T47D (cell line): Measurements from ENCODE around the gene FAM20A.

Experiments used
- DNase-seq, 2 experiments: peaks; one replicate each; pipeline versions ENCODE4 v3.0.0 to v3.0.0-alpha.2; 2011 to 2012; ENCODE audit warnings: low read depth in 1 of 2, low spot score in 1 of 2
- JUND ChIP-seq: IDR thresholded peaks from 2 replicates; pipeline ENCODE4 v1.6.1; 2012; ENCODE audit warnings: low read depth
- in situ Hi-C: cut with HindIII; loops from 2 replicates; pipeline ENCODE4 v1.10.0; 2016; ENCODE audit warnings: low sequenced_read_pairs, low pct_unique_long_range_greater_than_20kb

The FAM20A gene

DNA sequence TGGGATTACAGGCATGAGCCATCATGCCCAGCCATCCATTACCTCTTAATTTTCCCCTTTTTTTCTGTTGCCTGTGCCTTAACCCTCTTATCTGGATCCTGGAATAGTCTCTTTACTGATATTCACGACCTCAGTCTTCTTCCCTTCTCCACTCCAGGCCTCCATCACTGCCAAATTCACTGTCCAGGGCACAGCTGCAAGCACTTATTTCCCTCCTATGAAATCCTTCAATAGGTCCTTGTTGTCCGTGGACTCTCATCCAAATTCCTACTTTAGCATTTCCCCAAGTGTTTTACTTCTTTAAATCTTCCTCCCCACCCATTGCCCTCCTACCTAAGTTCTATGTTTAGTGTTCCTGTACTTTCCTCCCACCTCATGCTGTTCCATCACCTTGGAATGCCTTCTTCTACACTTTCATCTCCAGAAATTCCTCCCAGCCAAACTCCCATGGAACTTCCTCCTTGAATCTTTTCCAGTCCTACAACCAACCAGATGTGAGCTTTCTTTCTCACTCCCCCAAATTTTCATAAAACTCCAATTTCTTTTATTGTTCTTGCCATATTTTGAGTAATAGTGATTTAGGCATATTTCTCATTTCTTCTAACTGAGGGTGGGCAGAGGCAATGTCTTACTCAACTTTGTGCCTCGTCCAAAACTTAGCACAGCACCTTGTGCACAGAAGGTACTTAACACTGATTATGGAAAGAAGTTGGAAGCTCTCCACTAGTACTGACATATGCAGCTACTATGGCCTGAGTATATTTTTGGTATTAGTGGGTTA, 35.3 kb downstream of the FAM20A start:
- TF ChIP-seq JUND: no peak
- in situ Hi-C loops: no loop called here
- DNase-seq: no peak

DNA sequence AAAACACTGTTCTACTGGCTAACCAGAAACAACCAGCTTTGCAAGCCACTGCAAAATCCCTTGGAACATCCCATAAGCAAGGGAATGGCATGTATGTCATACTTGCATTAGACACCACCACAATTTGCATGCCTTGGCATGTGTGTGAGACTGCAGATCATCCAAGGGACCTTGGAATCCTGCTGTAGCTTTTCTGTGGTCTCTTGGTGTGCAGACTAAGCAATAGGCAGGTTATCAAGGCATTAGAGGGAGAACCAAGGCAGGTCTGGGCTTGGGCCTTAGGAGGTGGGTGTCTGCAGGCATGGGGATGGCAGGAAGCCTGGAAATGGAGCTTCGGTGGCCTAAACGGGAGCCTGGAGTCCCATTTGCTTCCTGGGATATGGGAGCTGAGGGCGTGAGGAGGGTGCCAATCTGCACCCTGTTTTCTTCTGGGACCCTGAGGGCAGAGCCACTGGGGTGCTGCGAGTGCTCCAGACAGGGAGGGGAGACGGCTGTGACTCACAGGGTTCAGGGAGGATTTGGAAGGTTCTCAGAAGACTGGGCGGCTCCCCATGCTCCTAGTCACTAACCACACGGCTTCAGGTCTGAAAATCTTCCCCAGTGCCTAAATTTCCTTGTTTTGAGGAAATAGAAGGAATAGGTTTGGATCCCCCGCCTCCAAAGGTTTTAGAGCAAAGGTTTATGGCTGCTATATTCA, 36.6 kb downstream of the FAM20A start:
- no peak for TF ChIP-seq JUND
- in situ Hi-C loops: no loop called here
- DNase-seq: no peak

DNA sequence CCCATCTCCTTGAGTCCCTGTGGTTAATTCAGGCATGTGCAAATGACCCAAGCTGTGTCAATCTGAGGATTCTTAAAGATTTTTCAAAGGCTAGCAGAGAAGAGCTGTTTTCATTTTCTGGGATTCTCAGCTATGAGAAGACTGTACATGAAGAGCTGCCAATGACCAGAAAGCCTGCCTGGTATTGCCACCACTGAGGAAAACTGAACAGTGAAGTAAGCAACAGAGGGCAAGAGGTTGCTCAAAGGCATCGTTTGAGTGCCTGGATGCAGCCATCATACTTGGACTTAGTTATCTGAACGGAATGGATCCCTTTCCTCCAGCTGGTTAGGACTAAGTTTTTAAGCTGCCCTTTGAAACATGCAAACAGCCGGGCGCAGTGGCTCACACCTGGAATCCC, 38.4 kb downstream of the FAM20A start:
- DNase-seq: no peak
- no peak for TF ChIP-seq JUND
- in situ Hi-C loops: no loop called here

DNA sequence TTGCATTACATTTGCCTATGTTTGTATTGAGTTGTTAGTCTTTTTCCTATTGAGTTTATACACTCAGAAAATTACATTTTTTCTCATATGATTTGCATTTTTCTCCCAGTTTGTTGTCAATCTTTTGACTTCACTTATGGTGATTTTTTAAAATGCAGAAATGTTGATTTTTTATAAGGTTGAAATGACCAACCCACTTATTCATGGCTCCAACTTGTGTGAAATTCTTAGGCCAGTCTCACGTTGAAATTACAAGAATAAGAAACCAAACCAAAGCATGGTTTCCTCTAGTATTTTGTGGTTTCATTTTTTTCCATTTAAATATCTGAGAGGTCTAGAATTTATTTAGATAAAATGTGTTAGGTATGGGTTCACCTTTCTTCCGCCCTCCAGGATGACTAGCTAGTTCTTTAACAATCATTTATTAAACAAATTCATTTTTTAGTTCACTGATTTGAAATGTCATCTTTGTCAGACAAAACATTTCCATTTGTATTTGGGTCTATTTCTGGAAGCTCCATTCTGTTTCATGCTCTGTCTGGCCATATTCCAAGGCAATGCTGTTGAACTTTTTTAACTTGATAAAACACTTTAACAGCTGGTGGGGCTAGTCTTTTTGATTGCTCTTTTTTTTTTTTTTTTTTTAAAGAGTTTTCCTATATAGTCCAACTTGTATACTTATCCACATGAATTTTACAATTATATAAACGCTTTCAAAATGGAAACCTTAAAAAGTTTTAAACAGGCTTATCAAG, 40.0 kb downstream of the FAM20A start:
- DNase-seq: no peak
- TF ChIP-seq JUND: no peak
- in situ Hi-C loops: no loop called here

DNA sequence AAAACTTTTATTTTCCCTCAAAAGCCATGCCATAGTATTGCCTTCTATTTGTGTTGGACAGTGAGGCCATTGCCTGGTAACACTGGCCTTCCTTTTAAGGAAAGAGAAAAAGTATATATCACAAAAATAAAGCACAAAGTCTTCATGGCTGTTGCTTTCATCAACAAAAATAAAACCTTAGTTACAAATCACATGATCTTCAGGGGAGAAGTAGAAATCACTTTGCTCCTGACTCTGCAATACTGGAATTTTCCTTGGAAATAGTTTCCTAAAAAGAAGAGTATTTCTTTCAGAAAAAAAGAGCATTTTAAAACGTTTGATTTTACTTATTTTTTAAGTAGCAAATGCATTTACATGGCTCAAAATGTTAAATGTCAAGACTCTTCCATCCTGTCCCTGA, 41.9 kb downstream of the FAM20A start:
- in situ Hi-C loops: no loop called here
- no peak for TF ChIP-seq JUND

DNA sequence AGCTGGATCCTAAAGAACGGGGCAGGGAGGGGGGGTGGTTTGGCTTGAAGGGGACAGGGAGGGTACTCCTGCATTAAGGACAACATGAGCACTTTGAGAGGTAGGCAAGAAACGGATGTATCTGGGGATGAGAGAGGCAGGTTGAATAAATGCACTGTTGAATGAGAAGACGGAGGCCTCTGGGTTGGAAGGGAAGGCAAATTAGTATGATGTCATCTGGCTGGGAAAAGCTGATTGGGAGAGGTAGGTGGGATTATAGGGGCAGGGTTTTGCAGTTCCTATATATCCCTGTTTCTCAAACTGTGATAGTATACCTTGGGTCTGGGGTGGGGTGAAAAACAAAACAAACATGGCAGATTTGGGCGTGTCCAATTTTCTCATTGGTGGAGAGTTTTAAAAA, 44.6 kb downstream of the FAM20A start:
- no peak for TF ChIP-seq JUND
- in situ Hi-C loops: no loop called here
- no peak for DNase-seq

More for the DNA sequence above, 41.9 kb downstream of the FAM20A start:
- no peak for DNase-seq

DNA sequence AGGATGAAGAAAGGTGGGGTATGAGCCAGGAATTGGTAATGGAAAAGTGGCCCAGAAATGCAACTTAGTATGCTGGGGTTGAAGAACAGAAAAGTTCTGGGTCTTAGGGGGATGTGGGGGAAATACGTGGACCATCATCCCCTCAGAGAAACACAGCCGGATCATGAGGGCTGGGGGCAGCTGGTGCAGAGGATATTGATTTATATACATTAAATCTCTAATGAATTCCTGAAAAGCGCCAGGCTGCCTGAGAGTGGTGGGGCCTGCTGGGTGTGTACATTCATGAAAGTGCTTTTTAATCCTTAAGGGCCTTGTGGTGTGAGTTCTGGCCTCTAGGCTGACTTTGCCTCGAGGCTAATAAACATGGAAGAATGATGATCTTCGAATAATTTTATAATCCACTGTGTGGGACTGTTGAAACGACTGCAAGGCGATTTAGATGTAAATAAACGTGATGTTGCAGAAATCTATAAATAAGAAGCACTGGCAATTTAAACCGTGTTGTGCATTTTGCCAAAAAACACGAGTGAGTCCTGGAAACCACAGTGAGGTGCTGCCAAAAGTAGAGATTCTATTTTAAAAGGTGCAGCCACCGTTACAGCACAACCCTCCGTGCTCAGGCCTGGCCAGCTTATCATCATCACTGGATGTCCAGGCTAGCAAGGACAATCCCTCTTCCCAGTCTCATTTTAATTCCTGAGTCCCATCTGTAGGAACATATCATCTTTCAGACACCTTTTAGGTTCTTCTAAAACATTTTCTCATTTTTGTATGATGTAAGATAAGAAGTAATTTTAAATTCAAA, 56.9 kb downstream of the FAM20A start:
- no peak for TF ChIP-seq JUND
- DNase-seq: no peak
- in situ Hi-C loops: no loop called here

DNA sequence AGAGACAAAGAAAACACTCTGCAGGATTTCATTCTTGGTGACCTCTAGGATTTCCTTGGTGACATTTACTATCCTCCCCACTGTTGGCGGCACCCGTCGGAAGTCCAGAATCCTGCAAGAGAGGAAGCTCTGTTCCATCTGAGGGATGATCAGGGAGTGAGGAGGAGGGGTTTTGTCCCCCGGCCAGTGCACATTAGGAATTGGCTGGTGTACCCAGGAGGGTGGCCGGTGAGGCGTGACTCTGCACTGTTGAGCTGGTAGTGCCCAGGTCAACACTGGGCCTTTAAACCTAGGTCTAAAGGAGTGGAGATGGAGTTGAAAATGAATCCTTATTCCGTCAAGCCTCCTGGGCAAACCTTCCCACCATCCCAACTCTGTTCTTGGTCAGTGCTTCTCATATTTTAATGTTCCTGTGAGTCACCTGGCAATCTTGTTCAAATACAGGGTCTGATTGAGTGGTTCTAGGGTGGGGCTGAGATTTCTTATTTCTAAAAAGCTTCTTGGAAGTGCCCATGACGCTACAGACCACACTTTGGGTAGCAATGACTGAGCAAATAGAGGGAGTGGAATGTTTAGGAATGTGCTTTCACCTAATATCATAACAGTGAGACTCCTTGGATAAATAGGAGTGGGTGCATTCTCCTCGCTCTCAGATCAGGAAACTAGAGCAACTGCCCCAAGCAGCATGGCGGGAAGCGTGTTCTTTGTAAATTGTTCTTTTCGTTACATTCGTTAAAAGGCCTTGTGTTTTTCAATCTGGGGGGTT, 58.3 kb downstream of the FAM20A start:
- no peak for TF ChIP-seq JUND
- DNase-seq: no peak
- in situ Hi-C loops: no loop called here

DNA sequence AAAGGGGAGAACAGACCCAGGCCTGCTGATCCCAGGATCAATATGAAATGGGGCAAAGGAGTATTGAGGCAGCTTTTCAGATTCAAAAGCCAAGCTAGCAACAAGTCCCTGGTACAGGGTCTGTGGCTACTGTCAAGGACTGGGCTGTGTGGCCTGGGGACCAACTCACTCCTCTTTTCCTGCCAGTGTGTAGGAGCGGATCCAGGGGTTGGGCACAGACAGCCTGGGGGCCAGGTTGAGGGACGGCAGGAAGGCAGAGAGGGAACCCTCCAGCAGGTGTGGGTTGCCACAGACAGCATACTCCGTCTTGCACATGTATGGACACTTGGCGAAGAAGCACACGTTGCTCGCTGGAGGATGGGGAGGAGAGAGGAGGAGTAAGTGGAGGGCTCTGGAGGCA, 59.4 kb downstream of the FAM20A start:
- in situ Hi-C loops: no loop called here
- TF ChIP-seq JUND: no peak

DNA sequence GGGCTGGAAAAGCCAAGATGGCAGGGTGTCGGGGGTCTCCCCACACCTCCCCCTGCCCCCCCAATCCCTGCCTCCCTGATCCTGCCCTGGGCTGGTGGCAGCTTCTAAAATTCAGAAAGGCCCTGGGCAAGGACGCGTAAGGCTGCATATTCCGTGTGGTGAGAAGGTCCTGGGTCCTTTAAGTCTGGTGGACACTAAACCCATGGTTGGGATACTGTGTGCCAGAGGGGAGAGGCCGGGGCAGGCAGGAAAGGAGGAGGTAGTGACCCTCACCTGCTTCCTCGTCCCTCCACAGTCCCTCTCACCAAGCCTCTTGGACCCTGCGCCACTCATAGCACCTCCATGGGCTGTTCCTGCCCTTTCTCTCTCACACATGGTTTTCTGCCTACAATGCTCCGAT, 60.2 kb downstream of the FAM20A start:
- in situ Hi-C loops: no loop called here
- DNase-seq: no peak
- no peak for TF ChIP-seq JUND

More for the DNA sequence above, 59.4 kb downstream of the FAM20A start:
- DNase-seq: no peak

DNA sequence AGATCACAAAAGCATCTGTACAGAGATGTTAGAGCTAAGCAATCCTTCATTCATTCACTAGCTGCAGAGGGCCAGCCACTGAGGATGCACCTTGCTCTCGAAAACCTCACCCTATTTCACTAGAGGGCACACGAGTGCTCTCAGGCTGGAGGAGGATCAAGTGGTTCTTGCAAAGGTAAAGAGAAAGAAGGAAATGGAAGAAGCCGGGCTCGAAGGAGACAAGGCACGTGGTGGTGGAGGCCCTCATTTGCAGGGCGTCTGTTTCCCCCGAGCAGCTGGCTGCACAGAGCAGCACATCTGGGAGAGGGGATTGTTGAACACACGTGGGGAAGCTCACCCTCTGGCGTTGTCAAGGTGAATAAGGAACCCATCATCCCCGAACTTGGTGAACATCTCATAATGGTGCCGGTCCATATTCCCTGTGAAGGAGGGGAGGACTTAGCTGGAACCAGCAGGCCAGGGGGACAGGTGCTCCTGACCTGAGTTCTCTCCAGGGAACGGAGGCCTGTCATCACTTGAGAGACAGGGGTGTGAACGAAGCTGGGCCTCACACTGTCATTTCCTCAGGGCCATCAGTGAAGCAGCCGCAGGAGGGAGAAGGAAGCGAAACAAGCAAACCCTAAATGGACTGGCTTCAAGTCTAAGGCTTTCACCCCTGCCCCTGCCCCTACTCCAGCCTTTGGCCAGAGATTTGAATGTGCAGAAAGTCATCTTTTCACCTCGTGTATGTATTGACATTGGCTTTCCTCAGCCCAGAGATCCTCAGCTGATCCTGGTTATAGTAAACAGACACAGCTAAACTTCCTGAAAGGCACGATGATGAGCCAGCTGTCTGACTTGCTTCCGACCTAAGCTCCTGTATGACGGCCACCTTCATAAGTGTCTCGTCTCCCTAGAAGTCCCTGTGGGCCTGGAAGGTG, 61.4 kb downstream of the FAM20A start:
- no peak for TF ChIP-seq JUND
- DNase-seq: peak in 1 of 2 experiments; percentile 84
- in situ Hi-C loops: no loop called here
